GM20000 (cell line): ENCODE data around the gene SCAF4.

Source experiments
- DNase-seq: peaks from one replicate; pipeline ENCODE4 v3.0.0; 2012; ENCODE audit warnings: low spot score
- TF ChIP-seq, protein P1 (sequence below): IDR thresholded peaks from 2 replicates; pipeline ENCODE4 v1.5.1; 2012; ENCODE audit warnings: mild to moderate bottlenecking, control low read depth; ENCODE audit errors: extremely low read depth, missing control alignments

The SCAF4 gene

DNA sequence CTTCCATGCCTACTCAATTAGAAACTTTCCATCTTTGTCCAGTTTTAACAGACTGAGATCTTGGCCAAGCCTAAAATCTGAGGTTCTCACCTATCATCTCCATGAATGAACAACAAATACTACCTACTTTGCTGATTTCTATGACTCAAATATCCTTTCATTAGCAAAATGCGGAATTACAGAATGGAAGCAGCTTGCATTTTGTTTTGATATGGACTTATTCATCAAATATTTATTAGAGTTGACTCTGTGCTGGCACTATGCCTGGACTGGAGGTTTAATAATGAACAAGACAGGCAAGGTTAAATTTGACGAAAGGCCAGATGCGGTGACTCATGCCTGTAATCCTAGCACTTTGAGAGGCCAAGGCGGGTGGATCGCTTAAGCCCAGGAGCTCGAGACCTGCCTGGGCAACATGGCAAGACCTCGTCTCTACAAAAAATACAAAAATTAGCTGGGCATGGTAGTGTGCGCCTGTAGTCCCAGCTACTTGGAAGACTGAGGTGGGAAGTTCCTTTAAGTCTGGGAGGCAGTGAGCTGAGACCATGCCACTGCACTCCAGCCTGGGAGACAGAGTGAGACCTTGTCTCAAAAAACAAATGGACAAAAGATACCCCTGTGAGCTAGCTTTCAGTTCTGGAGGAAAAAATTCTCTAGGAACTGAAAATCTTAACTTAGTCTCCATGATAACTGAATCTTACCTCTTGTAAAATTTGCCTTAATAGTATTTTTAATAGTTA is 101.8 kb downstream of the SCAF4 start:
- DNase-seq = no peak
- TF ChIP-seq, protein P1, sequence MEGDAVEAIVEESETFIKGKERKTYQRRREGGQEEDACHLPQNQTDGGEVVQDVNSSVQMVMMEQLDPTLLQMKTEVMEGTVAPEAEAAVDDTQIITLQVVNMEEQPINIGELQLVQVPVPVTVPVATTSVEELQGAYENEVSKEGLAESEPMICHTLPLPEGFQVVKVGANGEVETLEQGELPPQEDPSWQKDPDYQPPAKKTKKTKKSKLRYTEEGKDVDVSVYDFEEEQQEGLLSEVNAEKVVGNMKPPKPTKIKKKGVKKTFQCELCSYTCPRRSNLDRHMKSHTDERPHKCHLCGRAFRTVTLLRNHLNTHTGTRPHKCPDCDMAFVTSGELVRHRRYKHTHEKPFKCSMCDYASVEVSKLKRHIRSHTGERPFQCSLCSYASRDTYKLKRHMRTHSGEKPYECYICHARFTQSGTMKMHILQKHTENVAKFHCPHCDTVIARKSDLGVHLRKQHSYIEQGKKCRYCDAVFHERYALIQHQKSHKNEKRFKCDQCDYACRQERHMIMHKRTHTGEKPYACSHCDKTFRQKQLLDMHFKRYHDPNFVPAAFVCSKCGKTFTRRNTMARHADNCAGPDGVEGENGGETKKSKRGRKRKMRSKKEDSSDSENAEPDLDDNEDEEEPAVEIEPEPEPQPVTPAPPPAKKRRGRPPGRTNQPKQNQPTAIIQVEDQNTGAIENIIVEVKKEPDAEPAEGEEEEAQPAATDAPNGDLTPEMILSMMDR = no peak

DNA sequence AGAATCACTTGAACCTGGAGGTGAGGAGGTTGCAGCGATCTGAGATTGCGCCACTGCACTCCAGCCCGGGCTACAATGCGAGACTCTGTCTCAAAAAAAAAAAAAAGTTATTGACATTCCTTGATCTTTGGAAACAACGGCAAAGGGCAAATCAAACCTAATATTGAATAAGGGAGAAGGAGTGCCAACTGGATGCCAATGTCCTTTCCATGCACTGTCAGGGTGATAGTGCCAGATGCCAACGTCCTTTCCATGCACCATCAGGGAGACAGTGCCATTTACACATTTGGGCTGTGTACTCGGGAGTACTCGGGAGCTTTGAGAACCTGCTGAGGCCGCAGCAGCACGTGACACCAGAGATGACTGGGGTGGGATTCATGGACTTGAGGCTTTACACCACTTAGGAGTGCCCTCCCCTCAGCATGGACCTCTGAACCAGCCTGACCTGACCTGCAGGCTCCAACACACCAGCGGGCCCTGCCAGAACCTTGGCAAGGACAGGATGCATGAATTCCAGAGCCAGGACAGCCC is 106.9 kb downstream of the SCAF4 start:
- TF ChIP-seq, protein P1 = no peak
- DNase-seq = no peak

DNA sequence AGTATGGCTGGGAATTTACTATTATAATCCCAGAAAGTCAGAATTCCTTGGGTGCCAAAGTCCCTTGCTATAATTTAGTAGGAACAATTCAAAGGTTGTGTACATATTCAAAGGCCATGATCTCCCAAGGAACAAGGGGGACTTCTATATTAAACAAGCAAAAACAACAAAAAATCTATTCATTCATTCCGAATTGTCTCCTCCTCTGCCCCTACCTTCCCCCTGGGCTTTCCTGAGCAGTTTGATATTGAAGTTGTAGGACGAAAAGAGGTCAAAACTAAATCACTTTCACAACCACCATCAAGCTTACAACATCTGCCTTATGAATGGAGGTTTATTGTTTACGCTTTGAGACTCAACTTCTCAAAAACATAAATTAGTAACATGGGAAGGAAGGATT is 107.7 kb downstream of the SCAF4 start:
- no peak for DNase-seq
- TF ChIP-seq, protein P1 = no peak

DNA sequence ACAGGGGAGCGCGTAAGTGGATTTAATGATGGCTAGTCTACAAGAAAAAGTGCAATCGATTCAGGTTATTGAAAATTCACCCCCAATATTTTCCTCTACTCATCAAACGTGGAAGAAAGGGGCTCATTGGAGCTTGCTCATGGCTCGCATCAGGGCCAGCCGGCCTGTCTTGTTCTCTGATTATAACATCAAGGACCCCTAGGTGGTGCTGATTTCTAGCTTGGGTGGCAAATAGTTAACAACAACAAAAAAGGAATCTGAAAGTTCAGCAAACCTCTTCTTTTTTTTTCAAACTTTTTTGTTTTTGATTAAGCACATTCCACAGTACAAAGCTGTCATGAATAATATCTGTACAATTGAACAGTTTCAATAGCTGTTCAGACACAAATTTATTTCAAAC is 108.3 kb downstream of the SCAF4 start:
- DNase-seq = peak; percentile 49
- TF ChIP-seq, protein P1 = no peak

DNA sequence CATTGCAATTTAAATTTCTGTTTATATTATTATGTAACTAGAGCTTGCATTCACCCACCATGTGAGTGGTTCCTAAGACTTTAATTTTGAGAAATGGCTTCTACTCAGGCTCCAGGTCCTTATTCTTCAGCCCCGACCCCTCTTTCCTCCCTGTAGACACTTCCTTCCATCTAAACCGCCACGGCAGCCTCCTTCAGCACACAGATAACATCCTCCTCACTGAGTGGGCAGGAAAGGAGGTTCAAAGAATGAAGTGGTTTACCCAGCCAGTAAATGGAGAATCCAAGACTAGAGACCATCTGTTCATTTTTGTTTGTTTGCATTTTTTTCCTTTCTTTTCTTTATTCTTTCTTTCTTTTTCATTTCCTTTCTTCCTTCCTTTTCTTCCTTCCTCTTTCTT is 109.5 kb downstream of the SCAF4 start:
- no peak for DNase-seq
- TF ChIP-seq, protein P1 = no peak
